Anterior cingulate cortex (tissue), 58 donors: ENCODE results near the gene STAB1.

Experiments used
- DNase-seq, 58 donors: peaks; one replicate each; lab custom pipeline; 2025; lab: John Stamatoyannopoulos, UW

The STAB1 gene, protein sequence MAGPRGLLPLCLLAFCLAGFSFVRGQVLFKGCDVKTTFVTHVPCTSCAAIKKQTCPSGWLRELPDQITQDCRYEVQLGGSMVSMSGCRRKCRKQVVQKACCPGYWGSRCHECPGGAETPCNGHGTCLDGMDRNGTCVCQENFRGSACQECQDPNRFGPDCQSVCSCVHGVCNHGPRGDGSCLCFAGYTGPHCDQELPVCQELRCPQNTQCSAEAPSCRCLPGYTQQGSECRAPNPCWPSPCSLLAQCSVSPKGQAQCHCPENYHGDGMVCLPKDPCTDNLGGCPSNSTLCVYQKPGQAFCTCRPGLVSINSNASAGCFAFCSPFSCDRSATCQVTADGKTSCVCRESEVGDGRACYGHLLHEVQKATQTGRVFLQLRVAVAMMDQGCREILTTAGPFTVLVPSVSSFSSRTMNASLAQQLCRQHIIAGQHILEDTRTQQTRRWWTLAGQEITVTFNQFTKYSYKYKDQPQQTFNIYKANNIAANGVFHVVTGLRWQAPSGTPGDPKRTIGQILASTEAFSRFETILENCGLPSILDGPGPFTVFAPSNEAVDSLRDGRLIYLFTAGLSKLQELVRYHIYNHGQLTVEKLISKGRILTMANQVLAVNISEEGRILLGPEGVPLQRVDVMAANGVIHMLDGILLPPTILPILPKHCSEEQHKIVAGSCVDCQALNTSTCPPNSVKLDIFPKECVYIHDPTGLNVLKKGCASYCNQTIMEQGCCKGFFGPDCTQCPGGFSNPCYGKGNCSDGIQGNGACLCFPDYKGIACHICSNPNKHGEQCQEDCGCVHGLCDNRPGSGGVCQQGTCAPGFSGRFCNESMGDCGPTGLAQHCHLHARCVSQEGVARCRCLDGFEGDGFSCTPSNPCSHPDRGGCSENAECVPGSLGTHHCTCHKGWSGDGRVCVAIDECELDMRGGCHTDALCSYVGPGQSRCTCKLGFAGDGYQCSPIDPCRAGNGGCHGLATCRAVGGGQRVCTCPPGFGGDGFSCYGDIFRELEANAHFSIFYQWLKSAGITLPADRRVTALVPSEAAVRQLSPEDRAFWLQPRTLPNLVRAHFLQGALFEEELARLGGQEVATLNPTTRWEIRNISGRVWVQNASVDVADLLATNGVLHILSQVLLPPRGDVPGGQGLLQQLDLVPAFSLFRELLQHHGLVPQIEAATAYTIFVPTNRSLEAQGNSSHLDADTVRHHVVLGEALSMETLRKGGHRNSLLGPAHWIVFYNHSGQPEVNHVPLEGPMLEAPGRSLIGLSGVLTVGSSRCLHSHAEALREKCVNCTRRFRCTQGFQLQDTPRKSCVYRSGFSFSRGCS (N-terminal part only)

DNA sequence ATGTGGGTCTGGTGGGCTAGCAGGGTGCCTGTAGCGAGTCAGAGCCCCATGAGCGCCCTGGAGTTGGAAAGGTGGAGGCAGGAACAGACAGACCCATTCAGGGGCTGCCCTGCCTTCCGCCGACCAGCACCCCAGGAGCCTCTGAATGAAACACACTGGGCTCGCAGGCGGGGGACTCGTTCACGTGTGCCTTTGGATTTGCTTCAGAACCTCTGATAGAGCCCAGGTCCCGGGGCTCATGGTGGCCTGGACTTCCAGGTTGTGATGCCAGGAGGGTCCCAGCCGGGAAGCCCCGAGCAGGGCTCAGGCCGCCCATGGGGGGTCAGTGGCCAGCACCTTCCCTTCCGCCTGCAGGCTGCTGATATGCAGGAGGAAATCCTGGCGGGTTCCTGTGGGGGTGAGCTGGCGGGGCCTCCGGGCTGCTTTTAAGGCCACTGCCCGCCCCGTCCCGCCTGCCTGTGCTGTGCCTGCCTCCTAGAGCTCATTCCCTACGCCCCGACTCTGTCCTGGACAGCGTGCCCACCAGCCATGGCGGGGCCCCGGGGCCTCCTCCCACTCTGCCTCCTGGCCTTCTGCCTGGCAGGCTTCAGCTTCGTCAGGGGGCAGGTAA lies at the start of gene STAB1:
STAB1 (plus strand) TSS at position 453 of the 610 bp plus-strand sequence; CDS start at position 529, 76 bp downstream.
- DNase-seq, result no peak

DNA sequence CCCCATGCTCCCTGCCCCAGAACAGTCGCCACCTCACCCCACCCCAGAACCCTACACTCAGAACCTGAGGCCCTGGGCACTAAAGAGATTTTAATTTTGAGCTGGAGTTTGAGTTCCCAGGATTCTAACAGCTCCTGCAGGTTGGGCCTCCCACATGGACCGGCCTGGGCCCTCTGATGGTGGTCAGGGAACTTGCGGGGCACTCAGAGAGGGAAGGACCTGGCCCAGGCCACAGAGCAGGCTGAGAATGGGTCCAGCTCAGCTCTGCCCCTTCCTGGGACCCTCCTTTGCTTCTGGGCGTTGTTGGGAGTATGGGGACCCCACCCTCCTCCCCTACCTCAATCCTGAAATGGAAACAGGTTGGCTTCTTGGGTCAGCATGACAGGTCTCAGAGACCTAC lies 49.1 kb upstream of the STAB1 start:
- DNase-seq, result no peak

DNA sequence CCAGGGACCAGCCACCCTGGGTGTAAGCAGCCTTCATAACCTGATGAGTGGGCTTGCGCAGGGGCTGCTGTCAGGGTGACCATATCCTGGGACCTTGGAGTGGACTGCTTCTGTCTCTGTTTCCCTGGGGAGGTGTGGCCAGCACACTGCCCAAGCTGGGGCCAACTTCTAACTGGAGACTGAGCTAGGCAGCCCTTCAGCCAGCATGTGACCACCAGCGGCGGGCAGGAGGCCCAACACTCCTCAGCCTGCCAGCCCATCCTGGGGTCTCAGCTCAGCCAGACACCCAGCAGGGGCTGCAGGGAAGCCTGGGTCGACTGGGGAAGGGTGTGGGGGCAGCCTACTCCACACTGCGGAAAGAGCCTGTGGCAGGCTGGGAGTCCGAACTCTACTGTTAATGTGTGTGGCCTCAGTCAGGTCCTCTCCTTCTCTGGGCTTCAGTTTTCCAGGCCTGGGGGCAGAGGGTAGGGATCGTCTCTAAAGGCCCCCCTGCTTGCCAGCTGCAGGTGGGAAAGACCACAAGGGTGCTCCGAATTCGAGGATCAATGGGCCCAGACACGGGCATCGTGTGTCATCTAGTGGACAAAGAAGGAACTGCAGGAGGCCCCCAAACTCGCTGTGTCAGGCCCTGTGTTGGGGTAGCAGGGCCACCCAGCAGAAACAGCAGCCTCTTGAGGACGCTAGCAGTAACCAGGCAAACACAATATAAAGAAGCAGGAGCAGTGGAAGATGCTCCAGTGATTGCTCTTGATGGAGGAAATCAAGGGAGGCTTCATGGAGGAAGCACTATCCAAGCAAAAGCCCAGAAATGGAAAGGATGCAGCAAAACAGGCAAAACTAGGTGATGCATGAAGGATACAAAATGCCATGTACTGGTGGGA lies 48.3 kb upstream of the STAB1 start:
- DNase-seq, result peak in 38 of 58 donors; percentile 9 to 63 (median 31)

DNA sequence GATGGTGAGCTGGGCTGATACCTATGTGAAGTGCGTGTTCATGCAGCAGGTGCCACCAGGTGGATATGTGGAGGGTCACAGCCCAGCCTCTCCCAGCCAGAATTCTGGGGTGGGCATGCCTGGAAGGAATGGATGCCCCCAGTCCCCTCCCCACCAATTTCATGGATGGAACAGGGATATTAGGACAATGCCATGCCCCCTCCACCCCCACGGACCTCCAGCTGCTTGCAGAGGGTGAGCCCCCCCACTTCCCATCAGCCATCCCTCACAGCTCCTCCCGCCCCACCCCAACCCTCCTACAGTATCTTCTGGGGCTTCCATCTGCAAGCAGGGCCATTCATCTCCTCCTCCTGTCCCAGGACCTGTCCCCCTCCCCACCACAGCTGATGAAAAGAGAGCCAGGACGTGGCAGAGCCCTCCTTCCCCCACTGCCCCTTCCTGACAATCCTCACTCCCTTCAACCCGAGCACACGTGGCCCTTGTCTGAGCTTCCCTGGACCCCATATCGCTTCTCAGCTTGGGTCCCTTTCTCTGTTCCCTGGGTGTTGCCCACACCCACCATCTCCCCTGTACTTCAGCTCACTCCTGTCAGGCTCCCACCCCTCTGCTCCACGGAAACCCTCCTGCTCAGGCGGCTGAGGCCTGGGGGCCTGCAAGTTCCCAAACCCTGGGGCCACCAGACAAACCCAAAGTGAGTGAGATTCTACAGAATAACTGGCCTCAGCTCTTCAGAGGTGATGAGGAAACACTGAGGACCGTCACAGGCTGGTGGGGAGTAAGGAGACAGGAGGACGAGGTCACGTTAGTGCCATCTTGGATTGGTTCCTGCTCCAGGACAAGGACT lies 47.4 kb upstream of the STAB1 start:
- DNase-seq, result no peak

DNA sequence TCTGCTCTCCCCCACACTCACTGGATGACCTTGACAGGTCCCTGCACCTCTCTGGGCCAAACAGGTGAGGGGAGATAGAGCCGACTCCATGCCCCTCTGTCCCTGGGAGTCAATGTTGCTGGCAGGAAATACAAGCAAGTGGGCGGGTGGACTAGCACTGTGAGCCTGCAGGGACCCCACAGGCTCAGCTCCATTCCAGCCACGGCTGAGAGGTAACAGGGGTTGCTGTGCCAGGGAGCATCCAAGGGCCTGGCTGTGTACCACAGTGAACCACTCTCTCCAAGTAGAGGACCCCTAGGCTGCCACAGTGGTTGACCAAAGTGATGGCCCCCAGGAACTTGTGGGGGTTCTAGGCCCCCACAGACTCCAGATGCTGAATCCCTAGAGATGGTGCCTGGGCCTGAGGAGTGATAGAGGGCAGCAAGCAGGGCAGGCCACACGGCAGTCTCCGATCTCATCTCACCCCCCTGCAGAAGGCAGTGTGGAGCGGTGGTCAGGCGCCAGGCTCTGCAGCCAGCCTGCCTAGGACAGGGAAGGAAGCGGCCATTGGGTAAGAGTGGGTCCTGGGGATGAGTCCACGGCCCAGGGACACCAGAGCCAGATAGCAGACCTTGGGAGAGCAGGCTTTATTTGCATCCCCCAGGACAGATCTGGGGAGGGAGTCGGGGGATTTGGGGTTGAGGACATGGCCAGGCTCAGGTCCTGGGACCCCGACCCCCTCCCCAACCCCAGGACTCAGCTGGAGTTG lies 44.5 kb upstream of the STAB1 start:
- no peak for DNase-seq

DNA sequence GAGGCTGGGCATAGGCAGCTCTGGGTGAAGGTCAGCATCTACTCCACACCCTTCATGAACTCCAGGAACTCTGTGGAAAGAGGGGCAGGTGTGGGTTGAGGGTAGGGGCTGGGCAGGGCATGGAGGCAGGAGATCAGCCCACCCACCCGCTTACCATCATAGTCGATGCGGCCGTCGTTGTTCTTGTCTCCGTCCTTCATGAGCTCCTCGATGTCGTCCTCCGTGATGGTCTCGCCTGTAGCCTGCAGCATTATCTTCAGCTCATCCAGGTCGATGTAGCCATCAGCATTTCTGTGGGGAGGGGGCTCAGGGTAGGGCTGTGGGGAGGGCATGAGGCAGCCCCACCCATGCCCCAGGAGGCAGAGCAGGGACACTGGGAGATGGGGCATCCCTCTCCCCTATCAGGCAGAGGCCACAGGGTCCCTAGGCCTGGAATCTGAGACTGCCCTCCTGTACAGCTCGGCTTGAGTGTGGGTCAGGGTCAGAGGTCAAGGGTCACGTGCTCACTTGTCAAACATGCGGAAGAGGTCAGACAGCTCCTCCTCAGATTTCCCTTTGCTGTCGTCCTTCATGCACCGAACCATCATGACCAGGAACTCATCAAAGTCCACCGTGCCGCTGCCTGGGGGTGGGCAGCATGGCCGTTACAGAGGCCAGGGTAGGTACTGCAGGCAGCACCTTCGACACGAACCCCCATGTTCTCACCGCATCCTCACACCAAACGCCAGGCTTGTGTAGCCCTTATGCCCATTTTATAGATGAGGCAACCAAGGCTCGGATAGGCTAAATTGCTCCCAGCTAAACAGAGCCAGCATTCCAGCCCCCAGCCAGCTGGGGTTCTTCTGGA lies 43.7 kb upstream of the STAB1 start:
- DNase-seq, result no peak

DNA sequence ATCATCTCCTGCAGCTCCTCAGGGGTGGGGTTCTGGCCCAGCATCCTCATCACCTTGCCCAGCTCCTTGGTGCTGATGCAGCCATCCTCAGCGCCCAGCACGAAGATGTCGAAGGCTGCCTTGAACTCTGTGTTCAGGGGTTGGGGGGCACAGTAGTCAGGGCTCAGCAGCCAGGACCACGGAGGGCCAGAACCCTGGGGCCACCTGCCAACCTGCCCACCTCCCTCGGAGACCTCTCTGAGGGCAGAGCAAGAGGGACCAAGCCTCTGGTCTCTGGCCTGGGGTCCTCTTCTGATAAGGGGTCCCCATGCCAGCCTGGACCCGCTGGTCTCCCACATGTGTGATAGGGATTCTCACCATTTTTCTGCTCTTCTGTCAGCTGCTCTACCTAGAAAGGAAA lies 43.0 kb upstream of the STAB1 start:
- DNase-seq, result no peak

DNA sequence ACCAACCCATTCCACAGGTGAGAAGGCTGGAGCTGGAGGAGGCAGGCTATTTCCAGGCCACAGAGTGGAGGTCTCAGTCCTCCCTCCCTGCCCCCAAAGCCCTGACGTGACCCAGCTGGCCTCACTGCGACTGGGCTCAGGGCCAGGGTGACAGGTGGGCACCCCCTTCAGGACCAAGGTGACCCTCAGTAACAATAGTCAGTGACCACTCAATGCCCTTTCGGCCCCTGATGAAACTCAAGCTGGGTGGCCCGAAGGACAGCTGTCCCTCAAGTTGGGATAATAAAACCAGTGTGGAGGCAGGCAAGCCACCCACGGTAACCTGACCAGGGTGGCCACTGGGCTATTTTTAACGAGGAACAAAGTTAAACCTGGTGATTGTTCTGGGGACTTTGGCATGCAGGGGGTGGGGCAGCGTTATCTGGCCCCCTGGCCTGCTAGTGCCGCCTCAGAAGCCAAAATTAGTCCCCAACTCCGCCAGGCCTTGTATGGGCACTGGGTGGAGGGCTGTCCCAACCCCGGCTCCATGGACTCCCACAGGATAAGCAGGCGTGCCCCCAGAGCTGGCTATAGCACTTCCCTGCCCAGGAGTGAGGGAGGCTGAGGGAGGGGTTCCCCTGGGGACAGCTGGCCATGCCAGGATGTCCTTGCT lies 42.4 kb upstream of the STAB1 start:
- no peak for DNase-seq

DNA sequence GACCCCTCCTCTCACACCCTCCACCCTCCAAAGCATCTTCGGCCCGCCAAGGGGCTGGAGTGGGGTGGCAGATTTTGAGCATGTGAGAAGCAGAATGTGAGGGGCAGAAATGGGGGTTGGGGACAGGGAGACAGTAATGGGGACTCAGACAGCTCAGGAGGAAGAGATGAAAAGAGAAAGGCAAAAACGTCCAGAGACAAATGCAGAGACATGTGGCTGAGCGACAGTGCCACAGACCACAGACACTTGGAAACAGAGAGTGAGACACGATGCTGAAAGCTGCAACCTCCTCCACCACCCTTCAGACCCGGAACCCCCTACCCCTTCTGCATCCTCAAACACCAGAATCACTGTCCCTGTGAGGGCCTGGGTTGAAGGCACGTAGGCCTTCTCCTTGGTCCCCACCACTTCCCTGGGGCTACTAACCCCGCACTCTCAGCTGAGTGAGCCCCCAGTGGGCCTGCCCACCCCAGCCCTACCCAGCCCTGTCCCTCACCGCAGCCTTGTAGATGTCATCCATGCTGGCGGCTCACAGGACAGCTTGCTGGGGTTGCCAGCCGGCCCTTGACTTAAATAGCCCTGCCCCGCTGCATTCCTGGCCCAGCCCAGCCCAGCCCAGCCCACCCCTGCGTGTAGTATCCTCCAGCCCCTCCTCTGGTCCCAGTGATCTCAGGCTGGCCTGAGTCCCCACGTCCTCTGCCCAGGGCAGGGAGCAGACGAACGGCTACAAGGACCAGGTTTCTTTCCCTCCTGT lies 41.5 kb upstream of the STAB1 start, which contains the start of gene TNNC1:
TNNC1 (minus strand) TSS at position 546 of the 754 bp plus-strand sequence; CDS start at position 520, 26 bp downstream.
- no peak for DNase-seq

DNA sequence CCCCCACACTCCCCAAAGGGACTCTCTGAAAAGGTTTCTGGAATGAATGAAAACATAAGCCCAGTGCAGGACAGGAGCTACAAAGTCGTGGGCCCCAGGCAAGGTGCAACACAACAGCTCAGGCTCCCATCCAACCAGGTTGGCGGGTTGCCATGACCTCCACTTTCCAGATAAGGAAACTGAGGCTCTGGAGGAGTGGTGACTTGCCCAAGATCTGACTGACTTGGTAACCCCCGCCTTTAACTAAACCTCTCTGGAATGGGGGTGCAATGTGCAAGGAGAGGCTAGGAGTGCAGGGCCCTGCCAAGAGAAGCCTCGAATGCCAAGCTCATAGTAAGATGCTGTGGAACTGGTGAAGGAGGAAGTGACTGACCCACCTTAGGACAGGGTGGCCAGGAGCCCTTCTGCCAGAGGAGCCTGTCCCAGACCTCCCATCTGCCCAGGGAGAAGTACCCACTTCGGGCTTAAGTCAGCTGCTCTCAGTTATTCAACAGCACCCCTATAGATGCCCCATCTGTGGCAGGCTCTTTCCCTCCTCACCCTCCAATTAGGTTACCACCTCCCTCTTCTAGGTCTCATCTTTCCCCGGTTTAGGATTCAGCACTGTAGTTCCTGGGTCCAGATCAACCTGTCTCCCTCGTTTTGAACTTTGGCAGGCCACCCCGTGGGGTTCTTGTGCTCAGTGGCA lies 40.7 kb upstream of the STAB1 start:
- DNase-seq, result peak in 3 of 58 donors; percentile 6 to 25 (median 10)

DNA sequence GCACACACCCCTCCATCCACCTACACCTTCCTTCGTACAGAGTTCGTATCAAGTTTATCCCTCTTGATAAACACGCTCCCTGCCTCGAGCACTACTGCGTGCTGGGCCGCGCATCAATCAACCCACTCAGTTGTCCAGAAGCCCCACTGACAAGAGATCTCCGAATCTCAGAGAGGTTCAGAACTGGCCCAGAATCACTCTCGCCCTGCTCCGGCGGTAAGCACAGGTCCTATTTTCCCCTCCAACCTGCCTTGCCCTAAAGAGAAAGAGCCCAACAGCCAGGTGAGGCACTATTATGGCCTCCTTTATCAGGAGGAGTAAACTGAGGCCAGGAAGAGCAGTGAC lies 40.2 kb upstream of the STAB1 start:
- DNase-seq, result no peak

DNA sequence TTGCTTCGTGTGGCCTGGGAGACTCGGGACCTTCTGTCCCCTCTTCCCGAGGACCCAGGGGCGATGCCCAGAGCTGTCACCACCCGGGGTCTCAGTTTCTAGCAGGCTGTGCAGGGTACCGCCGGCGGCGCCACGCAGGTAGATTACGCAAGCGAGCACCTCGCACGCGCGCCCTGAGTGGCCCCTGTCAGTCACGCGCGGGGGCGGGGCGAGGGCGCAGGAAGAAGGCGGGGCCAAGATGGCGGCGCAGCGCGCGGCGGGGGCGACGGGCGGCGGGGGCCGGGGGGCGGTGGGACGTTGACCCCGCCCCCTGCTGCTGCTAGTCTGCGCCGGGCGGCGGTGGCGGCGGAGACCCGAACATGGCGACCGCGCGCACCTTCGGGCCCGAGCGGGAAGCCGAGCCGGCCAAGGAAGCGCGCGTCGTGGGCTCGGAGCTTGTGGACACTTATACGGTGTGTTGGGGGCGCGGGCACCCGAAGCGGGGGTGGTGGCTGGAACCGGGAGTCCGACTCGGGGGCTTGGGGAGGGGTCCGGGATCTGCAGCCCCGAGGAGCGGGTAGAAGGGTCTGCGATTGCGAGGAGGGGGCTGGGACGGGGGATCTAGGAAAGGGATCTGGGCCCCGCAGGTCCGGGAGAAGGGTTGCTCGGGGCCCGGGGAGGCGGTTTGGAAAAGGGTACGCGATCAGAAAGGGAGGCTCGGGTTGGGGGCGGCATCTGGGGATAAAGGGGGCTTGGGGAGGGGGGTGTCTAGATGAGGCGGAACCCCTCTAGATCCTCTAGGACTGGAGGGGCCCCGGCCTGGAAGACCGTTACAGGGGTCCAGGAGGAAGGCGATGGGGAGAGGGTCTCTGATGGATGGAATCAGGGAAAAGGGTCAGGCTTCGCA lies 39.6 kb upstream of the STAB1 start, which contains the start of gene NISCH:
NISCH (plus strand) TSS at position 322 of the 886 bp plus-strand sequence; CDS start at position 360, 38 bp downstream.
- DNase-seq, result peak in 56 of 58 donors; percentile 15 to 89 (median 72)

DNA sequence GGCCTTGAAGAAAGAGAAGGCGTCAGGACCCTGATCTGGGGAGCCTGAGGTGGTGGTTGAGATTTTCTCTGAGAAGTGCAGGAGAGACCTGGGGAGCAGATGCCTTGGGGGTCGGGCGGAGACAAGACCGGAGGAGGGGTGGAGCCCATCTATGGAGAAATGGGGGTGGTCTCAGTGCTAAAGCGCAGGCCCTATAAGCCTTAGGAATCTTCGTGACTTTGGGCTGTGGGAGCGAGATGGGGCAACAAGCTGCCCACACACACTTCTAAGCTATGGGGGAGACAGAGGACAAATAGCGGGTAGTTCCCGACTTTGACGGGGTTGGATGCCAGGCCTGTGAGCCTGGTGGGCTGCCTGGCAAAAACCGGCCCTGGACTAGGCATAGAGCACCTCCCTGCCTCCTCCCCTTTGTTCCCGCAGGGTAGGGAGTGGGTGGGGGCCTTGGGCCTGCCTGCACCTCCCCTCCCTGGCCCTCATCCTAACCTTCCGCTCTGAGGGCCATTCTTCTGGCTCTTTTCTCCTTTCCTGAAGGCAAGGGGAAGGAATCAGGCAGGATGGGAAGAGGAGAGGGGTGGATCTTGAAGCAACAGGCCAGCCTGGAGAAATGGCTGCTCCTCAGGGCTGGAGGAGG lies 38.9 kb upstream of the STAB1 start:
- DNase-seq, result peak in 13 of 58 donors; percentile 7 to 46 (median 27)
